SK-N-SH (cell line): ENCODE data around the gene HP. TPM values are rescaled to one million over a fixed set of nuclear protein-coding genes. Genes with fewer than 3 reads are reported as not detected.

Source experiments
- CTCF ChIA-PET: fragments of 300-600, 350-600 bp; formaldehyde crosslinking; extraction: SDS; loops from one replicate; lab custom pipeline; 2021; lab: Yijun Ruan, JAX
- POLR2A ChIA-PET: fragments of 350-600 bp; sonication (Branson Sonifier 250); formaldehyde crosslinking; extraction: SDS; loops from one replicate; lab custom pipeline; 2020; ENCODE audit warnings: antibody characterized with exemption, inconsistent platforms; lab: Yijun Ruan, JAX
- DNase-seq: peaks from one replicate; pipeline ENCODE4 v3.0.0; 2012
- H2AFZ ChIP-seq: fragments of 200-600 bp; sonication (generic); 2 replicates; pipeline ENCODE4 v1.8.1; 2016; ENCODE audit warnings: antibody characterized with exemption, mild to moderate bottlenecking, low read depth
- H3F3A ChIP-seq: fragments of 200-600 bp; sonication (generic); replicated peaks from 2 replicates; pipeline ENCODE3; 2016; ENCODE audit warnings: antibody characterized with exemption, mild to moderate bottlenecking; ENCODE audit not compliant: insufficient read depth
- H3K27ac ChIP-seq, 2 experiments: fragments of 200-500 bp in 1 of 2; fragments of 200-600 bp in 1 of 2; sonication (Bioruptor generic) in 1 of 2; sonication (generic), shearing (Covaris generic) in 1 of 2; 2 replicates each; pipeline versions ENCODE4 v1.5.1 to v1.6.1; 2014 to 2016; ENCODE audit warnings: low read depth in 2 of 2, inconsistent platforms in 1 of 2, low read length in 1 of 2, mild to moderate bottlenecking in 1 of 2, mixed read lengths in 1 of 2
- H3K27me3 ChIP-seq: fragments of 200-600 bp; sonication (generic), shearing (Covaris generic); 2 replicates; pipeline ENCODE4 v1.6.1; 2016; ENCODE audit warnings: mixed run types; ENCODE audit not compliant: insufficient read depth
- H3K36me3 ChIP-seq, 2 experiments: fragments of 200-500 bp in 1 of 2; fragments of 200-600 bp in 1 of 2; sonication (Bioruptor generic) in 1 of 2; sonication (generic) in 1 of 2; replicated peaks in 1 of 2; 2 replicates each; pipeline versions ENCODE3 to v1.5.1; 2014 to 2016; ENCODE audit warnings: low read length in 1 of 2, mild to moderate bottlenecking in 1 of 2; ENCODE audit not compliant: insufficient read depth in 2 of 2, control insufficient read depth in 1 of 2
- H3K4me1 ChIP-seq, 2 experiments: fragments of 200-500 bp in 1 of 2; fragments of 200-600 bp in 1 of 2; sonication (Bioruptor generic) in 1 of 2; sonication (generic), shearing (Covaris generic) in 1 of 2; 2 replicates each; pipeline versions ENCODE4 v1.5.1 to v1.6.1; 2014 to 2016; ENCODE audit warnings: low read depth in 1 of 2, low read length in 1 of 2, mixed run types in 1 of 2; ENCODE audit not compliant: insufficient read depth in 2 of 2, control insufficient read depth in 1 of 2
- H3K4me2 ChIP-seq: fragments of 200-600 bp; sonication (generic), shearing (Covaris generic); 2 replicates; pipeline ENCODE4 v1.6.1; 2017; ENCODE audit warnings: mixed run types
- H3K4me3 ChIP-seq, 2 experiments: fragments of 200-500 bp in 1 of 2; fragments of 200-600 bp in 1 of 2; sonication (Bioruptor generic) in 1 of 2; sonication (generic), shearing (Covaris generic) in 1 of 2; 2 replicates each; pipeline versions ENCODE4 v1.5.1 to v1.8.1; 2014 to 2016; ENCODE audit warnings: low read depth in 2 of 2, inconsistent platforms in 1 of 2, low read length in 1 of 2, mild to moderate bottlenecking in 1 of 2, mixed read lengths in 1 of 2, moderate library complexity in 1 of 2
- H3K79me2 ChIP-seq: fragments of 200-600 bp; sonication (generic); 2 replicates; pipeline ENCODE4 v1.8.1; 2017; ENCODE audit warnings: mild to moderate bottlenecking; ENCODE audit not compliant: insufficient read depth
- H3K9ac ChIP-seq: fragments of 200-600 bp; sonication (generic); 2 replicates; pipeline ENCODE4 v1.6.1; 2017; ENCODE audit warnings: mixed run types
- H3K9me2 ChIP-seq: fragments of 200-600 bp; sonication (generic); 2 replicates; pipeline ENCODE4 v1.6.1; 2017; ENCODE audit warnings: mixed run types
- H3K9me3 ChIP-seq: fragments of 200-600 bp; sonication (generic); 2 replicates; pipeline ENCODE4 v1.6.1; 2017; ENCODE audit warnings: mixed run types, mild to moderate bottlenecking, moderate library complexity
- H4K20me1 ChIP-seq: fragments of 200-600 bp; sonication (generic); 2 replicates; pipeline ENCODE4 v1.6.1; 2017; ENCODE audit warnings: mild to moderate bottlenecking, mixed run types; ENCODE audit not compliant: insufficient read depth
- CHD2 ChIP-seq: fragments of 150-350 bp; IDR thresholded peaks from 2 replicates; pipeline ENCODE4 v1.6.1; 2018; ENCODE audit warnings: low read length; ENCODE audit not compliant: partially characterized antibody
- CTCF ChIP-seq: fragments of 200-600 bp; sonication (generic); IDR thresholded peaks from 2 replicates; pipeline ENCODE4 v1.6.1; 2017; ENCODE audit warnings: antibody characterized with exemption, mild to moderate bottlenecking, moderate library complexity
- ELF1 ChIP-seq: IDR thresholded peaks from 2 replicates; pipeline ENCODE4 v1.4.0; 2012
- FOSL2 ChIP-seq: IDR thresholded peaks from 2 replicates; pipeline ENCODE4 v1.4.0; 2012; ENCODE audit warnings: low read depth, mild to moderate bottlenecking, moderate library complexity, borderline replicate concordance
- FOXJ3 ChIP-seq: sonication (generic); formaldehyde crosslinking; IDR thresholded peaks from 2 replicates; pipeline ENCODE4 v1.5.1; 2020; ENCODE audit warnings: mild to moderate bottlenecking, missing genetic modification reagents
- FOXM1 ChIP-seq: IDR thresholded peaks from 2 replicates; pipeline ENCODE4 v1.4.0; 2012; ENCODE audit warnings: low read depth, mild to moderate bottlenecking
- IRF3 ChIP-seq: fragments of 150-350 bp; IDR thresholded peaks from 2 replicates; pipeline ENCODE4 v1.6.1; 2016; ENCODE audit warnings: mild to moderate bottlenecking, low read depth, low read length
- JUND ChIP-seq: IDR thresholded peaks from 2 replicates; pipeline ENCODE4 v1.4.0; 2012
- MXI1 ChIP-seq: IDR thresholded peaks from 2 replicates; pipeline ENCODE4 v1.6.1; 2012; ENCODE audit warnings: mild to moderate bottlenecking, low read depth, low read length, improper control_type of control experiment
- NRF1 ChIP-seq: IDR thresholded peaks from 2 replicates; pipeline ENCODE4 v1.6.1; 2012; ENCODE audit warnings: low read depth, mild to moderate bottlenecking, low read length
- PBX3 ChIP-seq: IDR thresholded peaks from 2 replicates; pipeline ENCODE4; 2012
- RCOR1 ChIP-seq: fragments of 150-350 bp; IDR thresholded peaks from 2 replicates; pipeline ENCODE4 v1.6.1; 2017; ENCODE audit warnings: antibody characterized with exemption, low read length
- RFX5 ChIP-seq: IDR thresholded peaks from 2 replicates; pipeline ENCODE4 v1.6.1; 2012; ENCODE audit warnings: mild to moderate bottlenecking, improper control_type of control experiment, low read length
- SMC3 ChIP-seq: IDR thresholded peaks from 2 replicates; pipeline ENCODE4 v1.6.1; 2012; ENCODE audit warnings: low read depth, low read length, improper control_type of control experiment
- TAF1 ChIP-seq: IDR thresholded peaks from 2 replicates; pipeline ENCODE4 v1.6.1; 2012; ENCODE audit warnings: low read depth, mild to moderate bottlenecking, low read length, moderate library complexity, borderline replicate concordance
- TCF12 ChIP-seq: IDR thresholded peaks from 2 replicates; pipeline ENCODE4 v1.4.0; 2012
- TEAD4 ChIP-seq: IDR thresholded peaks from 2 replicates; pipeline ENCODE4 v1.4.0; 2012; ENCODE audit warnings: mild to moderate bottlenecking, borderline replicate concordance; ENCODE audit not compliant: insufficient read depth
- YY1 ChIP-seq: IDR thresholded peaks from 2 replicates; pipeline ENCODE4 v1.4.0; 2012; ENCODE audit warnings: low read depth, mild to moderate bottlenecking
- WGBS: methylation state at CpG from one replicate; pipeline ENCODE4 v1.1.6; 2017; ENCODE audit warnings: low lambda C conversion rate; 5-methylcytosine and 5-hydroxymethylcytosine counted together
- polyA plus RNA-seq, 3 experiments: library from polyadenylated mRNA; depleted of rRNA; stranded (reverse); fragments of >200 nt; gene quantifications; 2 replicates each; pipeline ENCODE4 v1.2.3, GENCODE V29; 2012
- TF ChIP-seq, protein P1 (sequence below): fragments of 150-350 bp; IDR thresholded peaks from 2 replicates; pipeline ENCODE4 v1.6.1; 2017; ENCODE audit warnings: antibody characterized with exemption, low read length, low read depth, borderline replicate concordance

The HP gene
- polyA plus RNA-seq, 1 of the 3 experiments (the other 2 are of a cell fraction), result not detected

DNA sequence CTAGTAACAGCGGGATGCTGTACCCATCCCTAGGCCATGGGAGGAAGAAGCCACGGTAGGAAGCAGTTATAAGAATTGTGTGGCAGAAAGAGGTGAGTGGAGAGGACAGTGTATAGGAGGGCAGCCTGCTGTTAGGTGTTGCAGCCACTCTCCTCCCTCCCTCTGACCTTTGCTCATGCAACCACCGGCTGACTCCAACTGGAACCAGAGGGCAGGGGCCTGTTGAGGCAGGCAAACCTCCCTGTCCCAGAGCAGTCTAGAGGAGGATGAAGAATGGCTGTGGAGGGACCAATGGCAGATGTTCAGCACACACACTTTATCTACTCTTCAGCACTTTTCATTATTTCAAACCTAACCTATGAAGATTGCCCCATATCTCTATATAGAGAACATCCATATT is 36.9 kb downstream of the HP start (continued):
- no peak for TF ChIP-seq IRF3
- no peak for TF ChIP-seq SMC3
- no peak for TF ChIP-seq YY1
- no peak for TF ChIP-seq RFX5
- TF ChIP-seq FOXM1, result no peak
- no peak for TF ChIP-seq TAF1
- TF ChIP-seq RCOR1, result no peak
- TF ChIP-seq, all 33 proteins: peak for 0

DNA sequence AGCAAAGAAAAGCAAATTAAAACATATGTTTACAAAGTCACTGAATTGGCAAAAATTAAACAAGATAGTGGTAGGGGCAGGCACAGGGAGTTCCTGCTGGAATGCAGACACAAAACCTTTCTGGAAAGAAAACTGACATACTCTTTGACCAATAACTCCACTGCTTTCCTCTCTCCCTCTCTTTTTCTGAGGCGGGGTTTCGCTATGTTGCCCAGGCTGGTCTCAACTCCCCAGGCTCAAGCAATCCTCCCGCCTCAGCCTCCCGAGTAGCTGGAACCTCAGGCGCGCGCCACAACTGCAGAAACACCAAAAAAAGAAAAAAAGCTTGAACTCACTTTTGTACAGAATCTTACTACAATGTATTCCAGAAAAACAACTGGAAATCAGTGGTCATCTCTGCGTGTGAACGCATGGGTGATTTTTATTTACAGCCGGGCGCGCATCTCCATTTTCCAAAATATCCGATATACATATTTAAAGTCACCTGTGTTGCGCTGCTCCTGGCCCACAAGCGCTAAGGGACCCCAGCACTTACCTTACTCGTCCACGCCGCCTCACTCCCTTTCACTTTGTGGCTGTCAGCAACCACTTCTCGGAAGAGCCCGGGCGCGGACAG is 38.6 kb downstream of the HP start:
- CTCF ChIA-PET, result interaction anchor here (1.3 to 1.4 kb wide), 2 partner anchors 24 to 26 kb away, joined by 3 to 4 read pairs; no protein-coding TSS in a partner anchor
- under 1% methylated on average over 21 of the region's 22 CpGs for WGBS
- Histone ChIP-seq H3F3A (peaks cover 4% of the 10 kb centered on the region), H3K4me3 (peak overlapping the region; percentile 97 to 100), H3K9me2 (no peaks in the 10 kb centered on the region), H3K36me3 (peaks cover 32 to 48% of the 10 kb centered on the region in 2 experiments), H3K9me3 (no peaks in the 10 kb centered on the region), H3K9ac (peak overlapping the region; percentile 73), H3K79me2 (peaks cover 62% of the 10 kb centered on the region), H3K27ac (peak overlapping the region; percentile 69 to 73), H3K4me1 (peaks cover 9 to 19% of the 10 kb centered on the region in 2 experiments; a peak in 3 of 4 replicates), H4K20me1 (no peaks in the 10 kb centered on the region), H3K27me3 (no peaks in the 10 kb centered on the region), H2AFZ (peak overlapping the region; percentile 96), H3K4me2 (peak overlapping the region; percentile 73)
- TF ChIP-seq PBX3, result peak; percentile 89
- TF ChIP-seq MXI1, result peak; percentile 86; the same call in 1 of the 2 replicates
- no peak for TF ChIP-seq ELF1
- TF ChIP-seq FOXM1, result no peak
- POLR2A ChIA-PET, result interaction anchor here (0.9 to 1.0 kb wide), 2 partner anchors 8 to 106 kb away, joined by 3 to 6 read pairs; no protein-coding TSS in a partner anchor
- no peak for DNase-seq

- H2AFZ ChIP-seq, result peak within 1 kb of the TSS; percentile 96
- peak within 1 kb of the TSS; percentile 85 for H3K9ac ChIP-seq
- peak within 1 kb of the TSS; percentile 97 to 100 for H3K4me3 ChIP-seq
- H3K4me2 ChIP-seq, result peak within 1 kb of the TSS; percentile 85
- WGBS, result 0% methylated on average over 34 of the region's 43 CpGs
- POLR2A ChIA-PET, result interaction anchor here (0.5 to 1.0 kb wide), 3 partner anchors 8 to 188 kb away, joined by 3 to 6 read pairs (median 3); no protein-coding TSS in a partner anchor
- no peaks in the 10 kb centered on the region for H3K9me3 ChIP-seq
- H3K4me1 ChIP-seq, result peaks cover 9 to 19% of the 10 kb centered on the region in 2 experiments; a peak in 3 of 4 replicates
- H3K27me3 ChIP-seq, result no peaks in the 10 kb centered on the region
- H4K20me1 ChIP-seq, result no peaks in the 10 kb centered on the region
- peak; percentile 92 for DNase-seq
- peak within 1 kb of the TSS; percentile 73 to 84 for H3K27ac ChIP-seq
- peaks cover 4% of the 10 kb centered on the region for H3F3A ChIP-seq
- H3K79me2 ChIP-seq, result peaks cover 62% of the 10 kb centered on the region
- no peaks in the 10 kb centered on the region for H3K9me2 ChIP-seq
- peaks cover 28 to 45% of the 10 kb centered on the region in 2 experiments for H3K36me3 ChIP-seq
- CTCF ChIA-PET, result interaction anchor here (1.3 to 1.5 kb wide), 3 partner anchors 27 to 31 kb away, joined by 4 to 8 read pairs (median 6); no protein-coding TSS in a partner anchor
- TF ChIP-seq TEAD4, result no peak
- no peak for TF ChIP-seq TCF12
- TF ChIP-seq CTCF, result no peak
- TF ChIP-seq RFX5, result 0 out of 2 replicates have a peak, but pooled peaks have one; percentile 52
- TF ChIP-seq CHD2, result peak; percentile 81
- TF ChIP-seq FOXJ3 (CRISPR knock-in tag), result no peak
- no peak for TF ChIP-seq JUND
- no peak for TF ChIP-seq FOSL2
- TF ChIP-seq NRF1, result 0 out of 2 replicates have a peak, but pooled peaks have one; percentile 16
- TF ChIP-seq, protein P1, sequence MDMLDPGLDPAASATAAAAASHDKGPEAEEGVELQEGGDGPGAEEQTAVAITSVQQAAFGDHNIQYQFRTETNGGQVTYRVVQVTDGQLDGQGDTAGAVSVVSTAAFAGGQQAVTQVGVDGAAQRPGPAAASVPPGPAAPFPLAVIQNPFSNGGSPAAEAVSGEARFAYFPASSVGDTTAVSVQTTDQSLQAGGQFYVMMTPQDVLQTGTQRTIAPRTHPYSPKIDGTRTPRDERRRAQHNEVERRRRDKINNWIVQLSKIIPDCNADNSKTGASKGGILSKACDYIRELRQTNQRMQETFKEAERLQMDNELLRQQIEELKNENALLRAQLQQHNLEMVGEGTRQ, result no peak
Observed at GRCh38 chr16:72093448-72094265, 39.4 kb downstream of the HP start, which contains the start of the genes DHX38 and TXNL4B. TSS of gene DHX38 (plus strand) at chr16:72093847. CDS start at chr16:72096158, 2,311 bp downstream. TSS of gene TXNL4B (minus strand) at chr16:72093620. CDS start at chr16:72090749, 2,871 bp downstream.
